ENCODE data around the gene CEP350.
A peak's percentile ranks its signal among the peaks of the same experiment; 100 is the strongest.

CEP350 gene

GRCh38 chr1:180046674-180047073 lies 92.1 kb downstream of the CEP350 start:
- ATAC-seq: no peak
- H3K4me3 Mint-ChIP-seq: no peak overlapping the region
- H3K4me1 Mint-ChIP-seq: peaks cover 12% of the 10 kb centered on the region
- DNase-seq: no peak
- H3K27me3 Mint-ChIP-seq: no peaks in the 10 kb centered on the region
- peaks cover 59% of the 10 kb centered on the region for H3K36me3 Mint-ChIP-seq (ENCODE audit: low read depth)
- no peaks in the 10 kb centered on the region for H3K9me3 Mint-ChIP-seq
- H3K27ac Mint-ChIP-seq: no peak overlapping the region

DNA sequence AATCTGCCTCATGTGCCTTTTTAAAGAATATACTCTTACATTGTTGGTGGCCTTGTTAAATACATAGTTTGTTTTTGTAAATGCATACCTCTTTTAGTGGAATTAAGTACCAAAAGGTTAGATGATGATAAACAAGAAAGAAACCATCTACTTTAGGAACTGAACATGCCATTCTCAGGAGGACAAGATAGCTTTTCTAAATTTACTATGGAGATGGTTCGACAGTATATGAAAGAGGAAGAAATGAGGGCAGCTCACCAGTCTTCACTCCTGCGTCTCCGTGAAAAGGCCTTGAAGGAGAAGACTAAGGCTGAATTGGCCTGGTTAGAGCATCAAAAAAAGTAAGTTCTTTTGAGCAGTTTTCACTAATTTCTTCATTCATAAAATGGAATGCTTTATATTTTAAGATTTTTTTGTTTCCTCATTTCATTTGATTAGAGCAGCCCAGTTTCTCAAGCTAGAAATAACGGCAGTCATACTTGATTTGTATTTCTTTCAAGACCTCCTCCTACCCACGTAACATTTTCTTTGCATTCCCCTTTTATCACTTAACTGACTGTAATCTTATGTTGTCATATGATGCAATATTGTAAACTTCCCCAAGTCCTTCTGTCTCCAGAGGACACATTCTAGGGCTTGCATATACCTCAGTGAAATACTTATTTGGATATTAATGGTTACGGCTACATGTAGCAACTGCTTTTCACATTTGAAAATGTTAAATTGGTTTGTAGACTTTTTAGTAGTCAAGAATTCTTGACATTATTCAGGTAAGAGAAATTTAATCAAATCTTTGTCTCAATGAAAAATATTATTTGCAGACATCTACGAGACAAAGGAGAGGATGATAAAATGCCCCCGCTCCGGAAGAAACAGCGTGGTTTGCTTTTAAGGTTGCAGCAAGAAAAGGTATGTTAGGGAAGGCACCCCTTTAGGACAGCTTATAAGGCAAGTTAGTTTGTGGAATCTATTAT lies 99.3 kb downstream of the CEP350 start:
- H3K36me3 Mint-ChIP-seq (ENCODE audit: low read depth): peaks cover 33% of the 10 kb centered on the region
- H3K4me3 Mint-ChIP-seq: no peak overlapping the region
- H3K9me3 Mint-ChIP-seq: no peaks in the 10 kb centered on the region
- DNase-seq: no peak
- no peak for ATAC-seq
- no peaks in the 10 kb centered on the region for H3K4me1 Mint-ChIP-seq
- no peak overlapping the region for H3K27ac Mint-ChIP-seq
- H3K27me3 Mint-ChIP-seq: no peaks in the 10 kb centered on the region

GRCh38 chr1:180057883-180058396 lies 103.3 kb downstream of the CEP350 start:
- no peaks in the 10 kb centered on the region for H3K27me3 Mint-ChIP-seq

GRCh38 chr1:180061019-180061418 lies 106.4 kb downstream of the CEP350 start:
- Mint-ChIP-seq H3K4me1 (no peaks in the 10 kb centered on the region), H3K4me3 (no peak overlapping the region), H3K27me3 (no peaks in the 10 kb centered on the region), H3K27ac (no peak overlapping the region), H3K9me3 (no peaks in the 10 kb centered on the region), H3K36me3 (ENCODE audit: low read depth) (peaks cover 16% of the 10 kb centered on the region)
- DNase-seq: no peak
- no peak for ATAC-seq

More at GRCh38 chr1:180057883-180058396, 103.3 kb downstream of the CEP350 start:
- H3K36me3 Mint-ChIP-seq (ENCODE audit: low read depth): peaks cover 29% of the 10 kb centered on the region
- H3K27ac Mint-ChIP-seq: peak overlapping the region; percentile 21
- H3K9me3 Mint-ChIP-seq: no peaks in the 10 kb centered on the region
- DNase-seq: no peak
- ATAC-seq: no peak
- H3K4me1 Mint-ChIP-seq: no peaks in the 10 kb centered on the region
- no peak overlapping the region for H3K4me3 Mint-ChIP-seq

DNA sequence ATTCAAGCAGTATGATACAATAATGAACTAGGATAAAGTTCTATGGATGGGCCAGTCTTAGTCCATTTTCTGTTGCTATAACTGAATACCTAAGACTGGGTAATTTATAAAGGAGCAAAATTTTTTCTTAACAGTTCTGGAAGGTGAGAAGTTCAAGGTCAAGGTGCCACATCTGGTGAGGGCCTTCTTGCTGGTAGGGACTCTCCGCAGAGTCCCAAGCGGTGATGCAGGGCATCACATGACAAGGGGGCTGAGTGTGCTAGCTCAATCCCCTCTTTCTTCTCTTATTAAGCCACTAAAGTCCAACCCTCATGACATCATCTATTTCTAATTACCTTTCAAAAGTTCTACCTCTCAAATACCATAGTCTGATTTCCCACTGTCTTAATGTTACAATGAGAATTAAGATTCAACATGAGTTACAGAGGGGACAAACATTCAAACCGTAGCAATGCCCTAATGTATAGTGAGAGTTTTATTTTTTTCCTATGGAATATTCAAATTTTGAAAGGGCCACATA lies 107.9 kb downstream of the CEP350 start:
- Mint-ChIP-seq H3K9me3 (no peaks in the 10 kb centered on the region), H3K27me3 (no peaks in the 10 kb centered on the region), H3K27ac (no peak overlapping the region), H3K4me1 (no peaks in the 10 kb centered on the region), H3K4me3 (no peak overlapping the region), H3K36me3 (ENCODE audit: low read depth) (peaks cover 18% of the 10 kb centered on the region)
- no peak for ATAC-seq
- DNase-seq: no peak

- Mint-ChIP-seq H3K9me3 (no peaks in the 10 kb centered on the region), H3K4me1 (no peaks in the 10 kb centered on the region), H3K27me3 (no peaks in the 10 kb centered on the region), H3K4me3 (no peak overlapping the region), H3K27ac (no peak overlapping the region), H3K36me3 (ENCODE audit: low read depth) (peaks cover 26% of the 10 kb centered on the region)
- no peak for DNase-seq
- ATAC-seq: no peak
Measured at GRCh38 chr1:180065408-180065807, 110.8 kb downstream of the CEP350 start.

- Mint-ChIP-seq H3K4me3 (no peak overlapping the region), H3K27me3 (no peaks in the 10 kb centered on the region), H3K27ac (no peak overlapping the region), H3K4me1 (no peaks in the 10 kb centered on the region), H3K9me3 (no peaks in the 10 kb centered on the region), H3K36me3 (ENCODE audit: low read depth) (peaks cover 28% of the 10 kb centered on the region)
- no peak for DNase-seq
- no peak for ATAC-seq
Measured at GRCh38 chr1:180066150-180066549, 111.5 kb downstream of the CEP350 start.

DNA sequence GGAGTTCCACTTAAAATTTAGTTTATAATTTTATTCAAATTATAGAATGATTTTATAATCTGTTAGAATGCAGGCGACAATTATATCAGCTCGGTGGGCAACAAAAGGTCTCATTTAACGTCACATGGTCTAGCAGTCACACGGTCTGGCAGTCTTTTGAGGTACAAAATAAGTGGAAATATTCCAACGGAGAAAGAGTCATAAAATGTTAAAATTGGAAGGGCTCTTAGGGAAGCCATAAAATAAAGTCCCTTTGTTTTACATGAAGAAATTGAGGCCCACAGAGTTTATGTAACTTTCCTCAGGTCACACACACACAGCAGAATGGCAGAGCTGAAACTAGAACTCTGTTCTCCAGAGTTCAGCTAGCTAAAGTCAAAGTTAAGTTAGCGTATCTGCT lies 115.7 kb downstream of the CEP350 start:
- no peak overlapping the region for H3K4me3 Mint-ChIP-seq
- H3K36me3 Mint-ChIP-seq (ENCODE audit: low read depth): peaks cover 28% of the 10 kb centered on the region
- H3K27ac Mint-ChIP-seq: no peak overlapping the region
- ATAC-seq: no peak
- DNase-seq: no peak
- H3K9me3 Mint-ChIP-seq: no peaks in the 10 kb centered on the region
- H3K27me3 Mint-ChIP-seq: no peaks in the 10 kb centered on the region
- no peaks in the 10 kb centered on the region for H3K4me1 Mint-ChIP-seq

GRCh38 chr1:180071759-180072158 lies 117.1 kb downstream of the CEP350 start:
- ATAC-seq (no peak), DNase-seq (no peak)
- no peak overlapping the region for H3K27ac Mint-ChIP-seq
- H3K36me3 Mint-ChIP-seq (ENCODE audit: low read depth): peaks cover 34% of the 10 kb centered on the region
- H3K4me1 Mint-ChIP-seq: no peaks in the 10 kb centered on the region
- no peak overlapping the region for H3K4me3 Mint-ChIP-seq
- no peaks in the 10 kb centered on the region for H3K9me3 Mint-ChIP-seq
- no peaks in the 10 kb centered on the region for H3K27me3 Mint-ChIP-seq

- H3K4me1 Mint-ChIP-seq: no peaks in the 10 kb centered on the region
- DNase-seq: no peak
- peaks cover 18% of the 10 kb centered on the region for H3K36me3 Mint-ChIP-seq (ENCODE audit: low read depth)
- H3K27ac Mint-ChIP-seq: no peak overlapping the region
- peak; percentile 57 for ATAC-seq
- H3K9me3 Mint-ChIP-seq: no peaks in the 10 kb centered on the region
- H3K27me3 Mint-ChIP-seq: no peaks in the 10 kb centered on the region
- H3K4me3 Mint-ChIP-seq: no peak overlapping the region
Measured at GRCh38 chr1:180080439-180080838, 125.8 kb downstream of the CEP350 start.

- Mint-ChIP-seq H3K4me3 (no peak overlapping the region), H3K9me3 (no peaks in the 10 kb centered on the region), H3K4me1 (no peaks in the 10 kb centered on the region), H3K27me3 (no peaks in the 10 kb centered on the region), H3K36me3 (ENCODE audit: low read depth) (peaks cover 12% of the 10 kb centered on the region), H3K27ac (no peak overlapping the region)
- no peak for ATAC-seq
- no peak for DNase-seq
Measured at GRCh38 chr1:180081474-180081873, 126.9 kb downstream of the CEP350 start.

DNA sequence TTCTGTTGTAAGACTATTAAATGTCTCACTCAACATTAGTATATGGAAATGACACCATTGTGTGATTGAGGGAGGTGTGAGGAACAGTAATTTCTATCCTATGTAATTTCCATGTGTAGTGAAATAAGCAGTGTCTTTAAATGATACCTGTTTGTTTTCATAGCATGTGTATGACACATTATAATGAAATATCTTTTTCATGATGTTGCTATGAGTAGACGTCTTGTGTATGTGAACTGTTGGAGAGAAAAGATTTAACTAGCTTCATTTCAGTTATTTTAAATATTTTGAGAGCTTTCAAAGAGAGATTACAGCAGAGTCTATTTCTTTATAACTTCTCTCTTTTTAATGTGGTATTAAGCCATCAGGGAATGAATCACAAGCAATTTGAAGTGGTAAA lies 128.6 kb downstream of the CEP350 start:
- H3K27ac Mint-ChIP-seq: no peak overlapping the region
- H3K4me3 Mint-ChIP-seq: no peak overlapping the region
- no peaks in the 10 kb centered on the region for H3K4me1 Mint-ChIP-seq
- H3K9me3 Mint-ChIP-seq: no peaks in the 10 kb centered on the region
- peaks cover 13% of the 10 kb centered on the region for H3K36me3 Mint-ChIP-seq (ENCODE audit: low read depth)
- H3K27me3 Mint-ChIP-seq: no peaks in the 10 kb centered on the region
- ATAC-seq (no peak), DNase-seq (no peak)

GRCh38 chr1:180084867-180085266 lies 130.3 kb downstream of the CEP350 start:
- Mint-ChIP-seq H3K36me3 (ENCODE audit: low read depth) (peaks cover 21% of the 10 kb centered on the region), H3K4me1 (no peaks in the 10 kb centered on the region), H3K4me3 (no peak overlapping the region), H3K27ac (no peak overlapping the region), H3K27me3 (no peaks in the 10 kb centered on the region), H3K9me3 (no peaks in the 10 kb centered on the region)
- ATAC-seq (no peak), DNase-seq (no peak)

GRCh38 chr1:180085331-180085730 lies 130.7 kb downstream of the CEP350 start:
- ATAC-seq (no peak), DNase-seq (no peak)
- H3K27ac Mint-ChIP-seq: no peak overlapping the region
- H3K4me1 Mint-ChIP-seq: no peaks in the 10 kb centered on the region
- H3K9me3 Mint-ChIP-seq: no peaks in the 10 kb centered on the region
- H3K36me3 Mint-ChIP-seq (ENCODE audit: low read depth): peaks cover 22% of the 10 kb centered on the region
- H3K4me3 Mint-ChIP-seq: no peak overlapping the region
- no peaks in the 10 kb centered on the region for H3K27me3 Mint-ChIP-seq

Measured in activated naive CD8-positive, alpha-beta T cell treated with anti-CD3 and anti-CD28 coated beads, Interleukin-2, amount 50 U/mL, for 24 hours (primary cell).